Measurements from ENCODE around the gene LRRC8B.
"Not testable (repeated sequence)": the region's sequence is repeated elsewhere in the genome, so short reads cannot be mapped to it uniquely, and the experiment has no call there.

LRRC8B gene

GRCh38 chr1:89525169-89525855 lies 683 bp downstream of the LRRC8B start:
- DNase-seq (ENCODE audit: low spot score): no peak

DNA sequence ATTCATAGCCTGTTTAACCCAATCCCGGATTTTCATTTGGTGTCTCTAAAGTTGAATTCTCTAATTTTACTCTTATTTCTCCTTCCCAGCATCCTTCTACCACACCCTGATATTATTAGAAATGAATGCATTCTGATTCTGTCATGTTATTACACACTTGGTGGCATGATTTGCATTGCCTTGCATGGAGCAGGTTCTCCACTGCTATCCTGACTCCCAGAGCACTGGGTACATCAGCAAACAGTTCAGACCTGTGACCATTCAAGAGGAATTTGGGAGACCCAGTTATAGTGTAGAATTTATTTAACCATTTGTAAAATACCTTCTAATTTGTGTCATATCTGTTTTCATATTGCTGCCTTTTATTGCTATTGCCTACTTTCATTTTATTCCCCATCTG lies 2.6 kb downstream of the LRRC8B start:
- DNase-seq (ENCODE audit: low spot score): no peak

DNA sequence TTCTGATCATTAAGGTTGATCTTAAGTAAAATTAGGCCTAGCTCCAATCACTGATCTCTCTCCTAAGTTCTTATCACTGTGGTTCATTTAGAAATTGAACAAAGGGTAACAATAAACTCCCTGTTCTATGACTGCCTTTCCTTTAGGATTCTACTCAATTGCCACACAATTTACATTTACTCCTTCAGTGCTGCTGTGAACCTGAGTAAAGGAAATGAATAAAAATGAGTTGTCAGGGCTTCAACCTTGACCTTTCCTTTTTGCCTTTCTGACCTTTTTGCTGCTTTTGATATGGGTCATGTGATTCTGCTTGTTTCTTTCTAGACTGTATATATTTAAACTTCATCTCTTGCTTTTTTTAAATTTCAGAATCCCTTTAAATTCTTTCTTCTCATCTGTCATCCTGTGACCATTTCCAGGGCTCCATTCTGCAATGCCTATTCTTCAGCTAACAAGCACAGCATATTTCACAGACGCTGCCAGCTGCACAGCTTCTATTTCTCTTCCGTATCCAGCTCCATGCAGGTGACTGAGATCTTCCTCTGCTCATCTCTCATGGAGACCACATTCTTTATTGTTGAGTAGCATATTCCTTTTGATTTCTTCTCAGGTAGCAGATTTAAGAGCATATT lies 3.2 kb downstream of the LRRC8B start:
- DNase-seq (ENCODE audit: low spot score): no peak

- DNase-seq (ENCODE audit: low spot score): no peak
These were observed 3.8 kb downstream of the LRRC8B start for GRCh38 chr1:89528382-89528780.

GRCh38 chr1:89529196-89529595 lies 4.6 kb downstream of the LRRC8B start:
- no peak for DNase-seq (ENCODE audit: low spot score)

DNA sequence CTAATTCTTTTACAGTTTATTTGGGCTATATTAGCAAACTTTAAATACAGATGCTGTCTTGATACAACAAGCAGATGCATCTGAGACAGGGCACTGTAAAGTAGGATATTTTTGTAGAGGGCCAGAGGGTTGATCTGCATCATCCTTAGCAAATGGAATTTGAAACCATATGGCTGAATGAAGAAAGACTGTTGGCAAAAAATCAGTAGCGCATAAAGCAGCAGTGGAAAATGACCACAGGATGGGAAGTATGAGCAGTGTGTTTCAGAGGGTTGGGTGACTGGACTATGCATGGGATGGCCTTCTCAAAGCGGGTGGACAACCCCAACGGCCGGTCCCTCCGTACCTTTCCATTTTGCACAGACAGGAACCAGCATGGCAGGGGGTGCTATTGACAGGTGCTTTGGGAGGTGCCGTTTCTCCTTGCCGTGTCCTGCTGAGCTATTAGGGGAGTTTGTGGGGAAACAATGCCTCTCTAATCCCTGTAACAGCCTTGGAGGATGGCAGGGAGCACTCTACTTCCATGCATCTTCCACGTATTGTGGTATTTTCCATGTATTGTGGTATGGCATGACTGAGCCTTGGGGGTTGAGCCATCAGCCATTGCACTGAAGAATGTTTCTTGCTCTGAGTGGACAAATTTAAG lies 5.9 kb downstream of the LRRC8B start:
- DNase-seq (ENCODE audit: low spot score): no peak

GRCh38 chr1:89531480-89532139 lies 7.0 kb downstream of the LRRC8B start:
- DNase-seq (ENCODE audit: low spot score): no peak

DNA sequence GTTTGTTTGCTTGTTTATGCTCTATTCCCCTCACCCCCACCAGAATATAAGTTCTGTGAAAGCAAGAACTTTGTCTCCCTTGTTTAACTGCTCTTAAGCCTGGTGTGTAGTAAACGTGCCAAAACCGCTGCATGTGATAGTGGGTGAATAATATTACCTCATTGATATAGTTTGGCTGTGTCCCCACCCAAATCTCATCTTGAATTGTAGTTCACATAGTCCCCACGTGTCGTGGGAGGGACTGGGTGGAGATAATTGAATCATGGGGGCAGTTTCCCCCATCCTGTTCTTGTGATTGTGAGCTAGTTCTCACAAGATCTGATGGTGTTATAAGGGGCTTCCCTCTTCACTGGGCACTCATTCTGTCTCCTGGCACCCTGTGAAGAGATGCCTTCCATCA lies 7.6 kb downstream of the LRRC8B start:
- no peak for DNase-seq (ENCODE audit: low spot score)

DNA sequence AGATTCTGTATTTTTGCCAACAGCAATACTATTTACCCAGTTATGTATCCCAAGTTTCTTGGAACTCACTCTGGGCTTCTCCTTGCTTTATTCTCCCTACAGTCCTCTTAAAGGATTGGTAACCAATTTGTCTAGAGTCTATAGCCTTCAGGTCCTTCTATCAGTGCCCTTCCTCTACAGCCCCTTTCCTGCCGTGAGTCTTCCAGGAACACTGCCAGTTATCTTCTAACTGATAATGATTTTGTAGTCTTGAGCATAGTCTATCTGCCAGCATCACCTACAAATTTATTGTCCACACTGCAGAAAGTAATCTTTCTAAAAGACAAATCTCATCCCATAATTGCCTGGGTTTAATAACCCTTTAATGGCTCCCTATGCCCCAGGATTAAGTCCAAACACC lies 8.2 kb downstream of the LRRC8B start:
- no peak for DNase-seq (ENCODE audit: low spot score)

DNA sequence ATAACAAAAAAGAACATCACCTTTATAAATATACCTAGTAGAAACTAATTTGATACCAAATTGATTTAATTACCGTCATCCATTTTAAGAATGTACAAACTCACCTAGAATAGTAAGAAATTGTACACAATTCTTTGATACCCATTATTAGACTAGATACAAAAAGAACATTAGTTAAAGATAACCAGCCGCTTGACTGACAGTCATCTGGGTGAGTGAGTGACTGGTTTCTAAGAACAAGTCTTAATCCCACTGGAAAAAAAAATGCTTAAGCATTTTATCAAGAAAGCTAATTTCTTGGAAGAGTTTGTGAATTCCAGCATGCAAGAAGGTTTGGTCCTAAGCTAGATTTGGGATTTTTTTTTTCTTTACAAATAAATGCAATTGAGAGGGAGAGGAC lies 10.9 kb downstream of the LRRC8B start:
- DNase-seq (ENCODE audit: low spot score): no peak

- DNase-seq (ENCODE audit: low spot score): no peak
These were observed 12.1 kb downstream of the LRRC8B start for GRCh38 chr1:89536555-89537341.

GRCh38 chr1:89538361-89538760 lies 13.7 kb downstream of the LRRC8B start:
- peak; percentile 85 for DNase-seq (ENCODE audit: low spot score)

DNA sequence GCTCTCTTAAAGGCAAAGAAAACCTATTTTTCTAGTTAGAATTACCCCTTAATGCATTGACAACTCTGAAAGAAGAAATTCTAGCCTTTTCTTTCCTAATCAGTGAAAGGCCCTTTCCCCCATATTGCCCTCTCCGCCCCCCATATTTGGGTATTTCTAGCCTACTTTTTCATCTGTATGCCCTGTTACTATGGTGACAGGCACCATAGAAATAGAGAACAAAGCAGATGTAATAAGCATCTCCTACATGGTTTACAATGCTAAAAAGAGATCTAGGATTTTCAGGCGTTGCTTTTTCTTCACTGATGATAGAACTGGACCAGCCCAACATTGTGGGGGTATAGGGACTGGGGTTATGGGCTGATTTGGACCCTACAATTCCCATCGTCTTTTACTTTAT lies 14.5 kb downstream of the LRRC8B start:
- no peak for DNase-seq (ENCODE audit: low spot score)

DNA sequence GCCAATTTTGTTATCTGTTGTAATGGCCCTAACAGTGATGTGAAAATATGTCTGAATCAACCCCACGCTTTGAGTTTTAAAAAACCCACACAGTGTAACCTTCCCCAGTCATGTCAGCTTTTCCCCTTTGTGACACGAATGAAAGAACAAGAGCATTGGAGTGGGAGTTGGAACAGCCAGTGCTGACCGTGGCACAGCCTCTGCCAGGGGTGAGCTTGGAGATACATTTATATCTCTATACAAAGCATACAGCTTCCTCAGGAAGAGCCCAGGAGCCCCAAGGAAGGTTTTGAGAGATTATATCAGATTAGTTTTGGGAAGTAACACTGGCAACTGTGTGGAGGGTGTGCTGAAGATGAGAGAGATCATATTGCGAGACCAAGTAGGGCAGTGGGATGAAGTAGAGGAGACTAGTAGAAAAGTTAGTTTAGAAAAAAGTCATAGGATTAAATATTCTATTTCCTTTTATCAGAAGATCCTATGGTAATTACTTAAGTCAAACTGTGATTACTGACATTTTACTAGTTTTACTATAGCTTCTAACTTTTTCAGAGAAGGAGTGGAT lies 15.9 kb downstream of the LRRC8B start:
- DNase-seq (ENCODE audit: low spot score): no peak

DNA sequence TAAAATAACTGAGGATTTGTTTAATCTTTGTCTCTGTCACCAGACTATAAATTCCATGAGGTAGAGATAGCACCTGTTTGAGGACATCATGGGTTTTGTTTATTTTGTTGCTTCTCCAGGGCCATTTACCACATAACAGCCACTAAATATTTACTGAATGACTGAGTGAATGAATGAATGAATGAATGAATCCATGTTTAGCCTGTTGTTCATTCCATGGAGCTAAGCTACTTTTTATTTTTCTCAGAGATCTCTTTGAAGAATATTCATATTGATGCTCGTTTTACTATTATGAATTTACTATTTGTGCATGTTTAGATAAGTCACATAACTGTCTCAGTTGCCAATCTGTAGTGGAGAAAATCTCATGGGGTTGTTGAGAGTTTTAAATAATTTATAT lies 17.7 kb downstream of the LRRC8B start:
- no peak for DNase-seq (ENCODE audit: low spot score)

GRCh38 chr1:89543632-89544031 lies 19.0 kb downstream of the LRRC8B start:
- not testable (repeated sequence) for DNase-seq (ENCODE audit: low spot score)

- DNase-seq (ENCODE audit: low spot score): peak; percentile 92
These were observed 20.8 kb downstream of the LRRC8B start for GRCh38 chr1:89545264-89546038.

DNA sequence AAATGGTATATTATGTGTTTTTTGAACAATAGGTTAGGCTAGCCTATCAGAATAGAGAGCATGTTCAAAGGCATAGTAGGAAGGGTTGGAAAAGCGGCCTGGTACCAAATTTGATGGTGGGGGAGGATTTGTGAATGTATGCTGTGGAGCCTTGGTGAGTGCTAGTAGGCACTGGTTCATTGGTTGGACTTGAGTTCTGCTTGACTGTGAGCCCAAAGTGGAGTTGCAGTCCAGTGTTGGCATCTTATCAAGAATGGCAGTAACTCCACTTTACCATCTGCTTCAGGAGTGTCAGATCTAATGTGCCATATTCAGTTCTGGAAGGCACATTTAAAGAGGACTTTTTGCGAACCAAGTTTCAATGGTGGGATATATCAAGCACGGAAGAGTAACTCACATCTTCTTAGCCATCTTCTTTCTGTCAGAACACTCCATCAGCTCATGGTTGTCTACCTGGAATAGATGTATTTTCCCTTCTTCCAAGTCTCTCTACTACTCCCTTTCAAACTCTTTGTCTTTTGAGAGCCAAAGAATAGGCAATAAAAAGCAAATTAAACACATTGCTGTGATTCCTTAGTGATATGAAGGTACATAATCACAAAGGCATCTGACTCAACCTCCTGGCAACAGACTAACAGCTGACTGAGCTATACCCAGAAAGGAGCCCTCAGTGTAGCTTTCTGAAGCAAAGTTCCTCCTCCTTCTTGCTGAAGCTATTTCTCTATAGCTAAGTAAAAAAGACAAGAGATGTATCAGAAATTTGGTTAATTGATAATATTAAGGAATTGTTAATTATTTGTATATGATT lies 21.7 kb downstream of the LRRC8B start:
- DNase-seq (ENCODE audit: low spot score): no peak

DNA sequence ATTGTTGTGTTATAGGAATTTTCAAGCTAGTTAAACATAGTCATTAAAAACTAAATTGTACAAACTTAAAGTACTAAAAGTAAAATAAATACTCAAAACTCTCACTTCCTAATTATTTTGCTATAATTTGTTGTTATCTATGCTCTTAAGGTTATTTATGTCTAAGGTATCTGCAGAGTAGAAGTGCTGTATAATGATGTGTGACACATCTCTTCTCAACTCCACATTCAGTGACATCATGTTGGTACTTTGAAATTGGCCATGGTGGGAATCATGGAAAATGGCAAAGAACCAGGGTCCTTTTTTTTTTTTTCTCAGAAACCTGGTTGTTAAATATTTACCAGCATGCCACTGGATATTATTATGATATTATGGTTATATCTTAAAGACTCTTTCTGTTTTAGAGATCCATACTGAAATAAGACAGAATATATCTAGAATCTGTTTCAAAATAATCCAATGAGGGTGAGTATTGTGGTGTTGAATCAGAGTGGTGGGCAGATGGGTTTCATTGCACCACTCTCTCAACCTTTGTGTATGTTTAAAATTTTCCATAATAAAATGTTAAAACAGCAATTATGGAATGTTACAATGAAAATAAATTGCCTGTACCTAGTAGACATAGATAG lies 22.4 kb downstream of the LRRC8B start:
- no peak for DNase-seq (ENCODE audit: low spot score)

Measured in kidney capillary endothelial cell (primary cell).